Measurements from ENCODE around the gene MS4A10.

GRCh38 chr11:60780774-60781173 lies 4.4 kb upstream of the MS4A10 start:
- TF ChIP-seq, protein P1, sequence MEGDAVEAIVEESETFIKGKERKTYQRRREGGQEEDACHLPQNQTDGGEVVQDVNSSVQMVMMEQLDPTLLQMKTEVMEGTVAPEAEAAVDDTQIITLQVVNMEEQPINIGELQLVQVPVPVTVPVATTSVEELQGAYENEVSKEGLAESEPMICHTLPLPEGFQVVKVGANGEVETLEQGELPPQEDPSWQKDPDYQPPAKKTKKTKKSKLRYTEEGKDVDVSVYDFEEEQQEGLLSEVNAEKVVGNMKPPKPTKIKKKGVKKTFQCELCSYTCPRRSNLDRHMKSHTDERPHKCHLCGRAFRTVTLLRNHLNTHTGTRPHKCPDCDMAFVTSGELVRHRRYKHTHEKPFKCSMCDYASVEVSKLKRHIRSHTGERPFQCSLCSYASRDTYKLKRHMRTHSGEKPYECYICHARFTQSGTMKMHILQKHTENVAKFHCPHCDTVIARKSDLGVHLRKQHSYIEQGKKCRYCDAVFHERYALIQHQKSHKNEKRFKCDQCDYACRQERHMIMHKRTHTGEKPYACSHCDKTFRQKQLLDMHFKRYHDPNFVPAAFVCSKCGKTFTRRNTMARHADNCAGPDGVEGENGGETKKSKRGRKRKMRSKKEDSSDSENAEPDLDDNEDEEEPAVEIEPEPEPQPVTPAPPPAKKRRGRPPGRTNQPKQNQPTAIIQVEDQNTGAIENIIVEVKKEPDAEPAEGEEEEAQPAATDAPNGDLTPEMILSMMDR (conservative IDR thresholded peaks at IDR 0.05 in 1 of 2, IDR thresholded peaks at IDR 0.05 in 1 of 2; ENCODE audit: extremely low read depth in 1 of 2, insufficient read depth in 1 of 2, low read depth in 1 of 2, low read length in 2 of 2): no peak
- no peak for TF ChIP-seq EZH2 (IDR thresholded peaks at IDR 0.05; ENCODE audit: borderline replicate concordance, low read length)
